ENCODE measurements around the gene SNX20. TPM values are rescaled to one million over a fixed set of nuclear protein-coding genes. Genes with fewer than 3 reads are reported as not detected.

SNX20 gene, protein sequence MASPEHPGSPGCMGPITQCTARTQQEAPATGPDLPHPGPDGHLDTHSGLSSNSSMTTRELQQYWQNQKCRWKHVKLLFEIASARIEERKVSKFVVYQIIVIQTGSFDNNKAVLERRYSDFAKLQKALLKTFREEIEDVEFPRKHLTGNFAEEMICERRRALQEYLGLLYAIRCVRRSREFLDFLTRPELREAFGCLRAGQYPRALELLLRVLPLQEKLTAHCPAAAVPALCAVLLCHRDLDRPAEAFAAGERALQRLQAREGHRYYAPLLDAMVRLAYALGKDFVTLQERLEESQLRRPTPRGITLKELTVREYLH
- not detected for polyA plus RNA-seq (2012; ENCODE audit: insufficient read length, low read depth)

DNA sequence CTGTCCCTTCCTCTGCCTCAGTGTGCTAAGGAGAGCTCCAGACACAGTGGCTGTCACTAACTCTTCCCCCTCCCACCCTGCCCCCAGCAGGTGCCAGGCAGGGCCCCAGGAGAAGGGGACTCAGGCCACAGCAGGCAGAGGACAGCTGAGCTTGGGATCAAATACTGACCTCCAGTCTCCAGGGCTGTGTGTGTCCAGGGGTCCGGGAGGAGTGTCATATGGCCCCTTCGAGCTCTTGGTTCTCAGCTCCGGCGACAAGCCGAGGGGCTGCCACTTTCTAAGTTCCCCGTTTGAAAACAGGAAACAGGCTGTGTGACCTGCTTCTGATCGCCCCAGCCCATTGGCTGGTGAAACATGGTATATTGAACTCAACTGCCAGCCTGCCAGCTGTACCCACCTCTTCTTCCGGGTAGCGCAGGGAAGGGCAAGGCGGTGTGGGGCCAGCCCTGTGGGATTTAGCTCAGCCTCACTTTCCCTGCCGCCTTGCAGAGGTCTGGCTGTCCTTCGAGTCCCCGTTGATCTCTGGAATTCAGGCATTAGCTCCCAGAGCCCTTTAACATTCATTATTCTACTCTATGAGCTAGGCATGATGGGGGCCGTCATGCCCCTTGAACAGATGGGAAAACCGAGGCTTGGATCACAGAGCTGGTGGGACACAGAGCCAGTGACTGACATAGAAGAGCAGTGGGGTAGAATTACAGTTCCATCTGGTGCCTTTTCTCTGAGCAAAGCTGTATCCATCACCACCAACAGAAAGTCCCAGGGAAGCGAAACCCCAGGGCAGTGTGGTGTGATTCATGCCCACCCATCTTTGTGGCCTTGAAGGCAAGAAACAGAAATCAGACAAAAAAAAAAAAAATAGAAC lies at the start of gene SNX20:
Gene SNX20 (minus strand): TSS at position 292 of the 865 bp plus-strand sequence. CDS start 3,786 bp downstream, outside the sequence.
- TF ChIP-seq, protein P1, sequence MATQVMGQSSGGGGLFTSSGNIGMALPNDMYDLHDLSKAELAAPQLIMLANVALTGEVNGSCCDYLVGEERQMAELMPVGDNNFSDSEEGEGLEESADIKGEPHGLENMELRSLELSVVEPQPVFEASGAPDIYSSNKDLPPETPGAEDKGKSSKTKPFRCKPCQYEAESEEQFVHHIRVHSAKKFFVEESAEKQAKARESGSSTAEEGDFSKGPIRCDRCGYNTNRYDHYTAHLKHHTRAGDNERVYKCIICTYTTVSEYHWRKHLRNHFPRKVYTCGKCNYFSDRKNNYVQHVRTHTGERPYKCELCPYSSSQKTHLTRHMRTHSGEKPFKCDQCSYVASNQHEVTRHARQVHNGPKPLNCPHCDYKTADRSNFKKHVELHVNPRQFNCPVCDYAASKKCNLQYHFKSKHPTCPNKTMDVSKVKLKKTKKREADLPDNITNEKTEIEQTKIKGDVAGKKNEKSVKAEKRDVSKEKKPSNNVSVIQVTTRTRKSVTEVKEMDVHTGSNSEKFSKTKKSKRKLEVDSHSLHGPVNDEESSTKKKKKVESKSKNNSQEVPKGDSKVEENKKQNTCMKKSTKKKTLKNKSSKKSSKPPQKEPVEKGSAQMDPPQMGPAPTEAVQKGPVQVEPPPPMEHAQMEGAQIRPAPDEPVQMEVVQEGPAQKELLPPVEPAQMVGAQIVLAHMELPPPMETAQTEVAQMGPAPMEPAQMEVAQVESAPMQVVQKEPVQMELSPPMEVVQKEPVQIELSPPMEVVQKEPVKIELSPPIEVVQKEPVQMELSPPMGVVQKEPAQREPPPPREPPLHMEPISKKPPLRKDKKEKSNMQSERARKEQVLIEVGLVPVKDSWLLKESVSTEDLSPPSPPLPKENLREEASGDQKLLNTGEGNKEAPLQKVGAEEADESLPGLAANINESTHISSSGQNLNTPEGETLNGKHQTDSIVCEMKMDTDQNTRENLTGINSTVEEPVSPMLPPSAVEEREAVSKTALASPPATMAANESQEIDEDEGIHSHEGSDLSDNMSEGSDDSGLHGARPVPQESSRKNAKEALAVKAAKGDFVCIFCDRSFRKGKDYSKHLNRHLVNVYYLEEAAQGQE (IDR thresholded peaks at IDR 0.05; ENCODE audit: insufficient read depth in 1 of 2, low read depth in 2 of 2, low read length in 2 of 2): no peak

DNA sequence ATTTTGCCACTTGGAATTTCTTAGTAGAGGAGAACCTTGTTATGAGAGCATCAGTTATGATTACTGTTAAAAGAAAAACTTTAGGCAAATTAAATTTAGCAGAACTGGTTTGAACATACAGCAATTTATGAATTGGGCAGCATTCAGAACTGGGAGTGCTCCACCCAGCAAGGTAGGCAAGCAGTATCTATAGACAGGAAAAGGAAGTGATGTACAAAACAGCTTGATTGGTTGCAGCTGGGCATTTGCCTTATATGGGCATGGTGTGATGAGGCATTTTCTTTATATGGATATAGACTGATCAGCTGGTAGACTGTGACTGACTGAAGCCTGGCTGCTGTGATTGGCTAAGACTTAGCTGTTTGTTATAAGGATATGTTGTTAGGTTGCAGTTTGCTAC lies 43.2 kb upstream of the SNX20 start:
- no peak for TF ChIP-seq FOXP2 (optimal IDR thresholded peaks at IDR 0.05; ENCODE audit: borderline replicate concordance, extremely low read depth, extremely low read length, insufficient read depth)
- no peak for TF ChIP-seq POLR2AphosphoS5 (IDR thresholded peaks at IDR 0.05; ENCODE audit: low read depth, low read length)
- no peak for TF ChIP-seq TAF1 (IDR thresholded peaks at IDR 0.05; ENCODE audit: borderline replicate concordance, insufficient read depth, low read length)

DNA sequence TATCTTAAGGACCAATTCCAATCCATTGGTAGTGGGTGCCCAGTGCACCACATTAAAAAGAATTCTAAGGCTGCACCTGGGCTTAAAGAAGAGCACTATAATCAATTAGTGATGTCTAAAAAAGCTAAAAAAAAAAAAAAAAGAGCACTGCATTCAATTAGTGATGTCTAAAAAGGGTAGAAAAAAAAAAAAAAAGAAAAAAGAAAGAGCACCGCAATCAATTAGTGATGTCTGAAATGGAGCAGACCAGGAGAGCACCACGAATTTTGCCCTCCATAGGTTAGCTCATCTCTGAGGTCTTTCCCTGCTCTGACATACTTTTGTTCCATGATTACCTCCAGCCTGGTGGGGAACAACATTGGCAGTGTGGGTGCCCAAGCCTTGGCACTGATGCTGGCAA lies 41.8 kb upstream of the SNX20 start:
- TF ChIP-seq POLR2AphosphoS5 (IDR thresholded peaks at IDR 0.05; ENCODE audit: low read depth, low read length) (no peak), SIN3A (IDR thresholded peaks at IDR 0.05; ENCODE audit: borderline replicate concordance, insufficient read depth, low read length) (no peak), TAF1 (IDR thresholded peaks at IDR 0.05; ENCODE audit: borderline replicate concordance, insufficient read depth, low read length) (no peak), FOXP2 (optimal IDR thresholded peaks at IDR 0.05; ENCODE audit: borderline replicate concordance, extremely low read depth, extremely low read length, insufficient read depth) (no peak)
- TF ChIP-seq, protein P1 (IDR thresholded peaks at IDR 0.05; ENCODE audit: insufficient read depth in 1 of 2, low read depth in 2 of 2, low read length in 2 of 2): no peak

DNA sequence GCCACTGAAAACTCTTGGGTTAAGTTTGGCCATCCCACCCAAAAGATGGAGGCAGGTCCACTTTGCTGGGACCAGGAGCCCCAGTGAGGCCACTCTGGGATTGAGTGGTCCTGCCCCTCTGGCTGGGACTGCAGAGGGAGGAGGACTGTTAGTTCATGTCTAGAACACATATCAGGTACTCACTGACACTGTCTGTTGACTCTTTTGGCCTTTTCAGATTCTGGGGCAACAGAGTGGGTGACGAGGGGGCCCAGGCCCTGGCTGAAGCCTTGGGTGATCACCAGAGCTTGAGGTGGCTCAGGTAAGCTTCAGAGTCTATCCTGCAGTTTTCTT lies 41.3 kb upstream of the SNX20 start:
- TF ChIP-seq, protein P1 (IDR thresholded peaks at IDR 0.05; ENCODE audit: insufficient read depth in 1 of 2, low read depth in 2 of 2, low read length in 2 of 2): no peak
- no peak for TF ChIP-seq FOXP2 (optimal IDR thresholded peaks at IDR 0.05; ENCODE audit: borderline replicate concordance, extremely low read depth, extremely low read length, insufficient read depth)
- no peak for TF ChIP-seq POLR2AphosphoS5 (IDR thresholded peaks at IDR 0.05; ENCODE audit: low read depth, low read length)
- TF ChIP-seq SIN3A (IDR thresholded peaks at IDR 0.05; ENCODE audit: borderline replicate concordance, insufficient read depth, low read length): no peak
- TF ChIP-seq TAF1 (IDR thresholded peaks at IDR 0.05; ENCODE audit: borderline replicate concordance, insufficient read depth, low read length): no peak

DNA sequence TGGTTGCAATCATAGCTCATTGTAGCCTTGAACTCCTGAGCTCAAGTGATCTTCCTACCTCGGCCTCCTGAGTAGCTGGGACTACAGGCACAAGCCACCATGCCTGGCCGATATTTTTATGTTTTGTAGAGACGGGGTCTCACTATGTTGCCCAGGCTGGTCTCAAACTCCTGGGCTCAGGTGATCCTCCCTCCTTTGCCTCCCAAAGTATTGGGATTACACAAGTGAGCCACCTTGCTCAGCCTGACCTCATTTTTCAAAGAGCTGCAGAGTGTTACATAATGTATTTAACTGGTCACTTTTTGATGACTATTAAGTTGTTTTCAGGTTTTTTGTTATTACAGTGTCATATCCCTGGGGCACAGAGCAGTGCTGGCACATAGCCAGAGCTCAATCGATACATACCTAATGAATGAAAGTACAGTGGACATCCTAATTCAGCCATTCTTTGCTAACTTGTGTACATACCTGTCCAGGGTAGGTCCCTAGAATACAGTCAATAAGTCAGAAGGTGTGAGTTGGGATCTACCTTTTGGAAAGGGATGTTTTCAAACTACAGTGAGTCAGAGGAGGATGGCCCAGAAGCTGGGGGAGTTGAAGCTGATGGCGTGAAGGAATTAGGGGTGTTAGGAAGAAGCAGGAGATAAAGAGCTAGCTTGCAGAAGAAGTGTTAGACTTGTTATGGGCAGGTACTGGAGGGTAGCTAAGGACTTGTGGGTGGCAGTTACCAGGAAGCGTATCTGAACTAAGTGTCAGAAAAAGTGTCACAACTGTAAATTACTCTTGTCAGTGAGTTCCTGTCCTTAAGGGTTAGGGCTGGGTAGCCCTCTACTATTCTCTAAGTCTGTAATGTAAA lies 40.7 kb upstream of the SNX20 start:
- TF ChIP-seq FOXP2 (optimal IDR thresholded peaks at IDR 0.05; ENCODE audit: borderline replicate concordance, extremely low read depth, extremely low read length, insufficient read depth): no peak
- TF ChIP-seq, protein P1 (IDR thresholded peaks at IDR 0.05; ENCODE audit: insufficient read depth in 1 of 2, low read depth in 2 of 2, low read length in 2 of 2): no peak
- no peak for TF ChIP-seq POLR2AphosphoS5 (IDR thresholded peaks at IDR 0.05; ENCODE audit: low read depth, low read length)
- TF ChIP-seq TAF1 (IDR thresholded peaks at IDR 0.05; ENCODE audit: borderline replicate concordance, insufficient read depth, low read length): no peak
- no peak for TF ChIP-seq SIN3A (IDR thresholded peaks at IDR 0.05; ENCODE audit: borderline replicate concordance, insufficient read depth, low read length)

Measured in PFSK-1 (cell line).